Fibroblast of mammary gland (primary cell): Measurements from ENCODE around the gene FAM20A.

Experiments
- DNase-seq: peaks from one replicate; pipeline ENCODE4 v3.0.0-alpha.2; 2010; ENCODE audit warnings: low read depth
- H3K4me3 ChIP-seq: 2 replicates; pipeline ENCODE4 v1.5.1; 2011; ENCODE audit warnings: low read depth, mild to moderate bottlenecking, low read length, moderate library complexity; ENCODE audit not compliant: control insufficient read depth
- TF ChIP-seq, protein P1 (sequence below): conservative IDR thresholded peaks from 2 replicates; pipeline ENCODE4 v1.5.1; 2011; ENCODE audit warnings: low read depth, low read length, inconsistent platforms; ENCODE audit not compliant: control insufficient read depth, insufficient read depth

FAM20A gene

DNA sequence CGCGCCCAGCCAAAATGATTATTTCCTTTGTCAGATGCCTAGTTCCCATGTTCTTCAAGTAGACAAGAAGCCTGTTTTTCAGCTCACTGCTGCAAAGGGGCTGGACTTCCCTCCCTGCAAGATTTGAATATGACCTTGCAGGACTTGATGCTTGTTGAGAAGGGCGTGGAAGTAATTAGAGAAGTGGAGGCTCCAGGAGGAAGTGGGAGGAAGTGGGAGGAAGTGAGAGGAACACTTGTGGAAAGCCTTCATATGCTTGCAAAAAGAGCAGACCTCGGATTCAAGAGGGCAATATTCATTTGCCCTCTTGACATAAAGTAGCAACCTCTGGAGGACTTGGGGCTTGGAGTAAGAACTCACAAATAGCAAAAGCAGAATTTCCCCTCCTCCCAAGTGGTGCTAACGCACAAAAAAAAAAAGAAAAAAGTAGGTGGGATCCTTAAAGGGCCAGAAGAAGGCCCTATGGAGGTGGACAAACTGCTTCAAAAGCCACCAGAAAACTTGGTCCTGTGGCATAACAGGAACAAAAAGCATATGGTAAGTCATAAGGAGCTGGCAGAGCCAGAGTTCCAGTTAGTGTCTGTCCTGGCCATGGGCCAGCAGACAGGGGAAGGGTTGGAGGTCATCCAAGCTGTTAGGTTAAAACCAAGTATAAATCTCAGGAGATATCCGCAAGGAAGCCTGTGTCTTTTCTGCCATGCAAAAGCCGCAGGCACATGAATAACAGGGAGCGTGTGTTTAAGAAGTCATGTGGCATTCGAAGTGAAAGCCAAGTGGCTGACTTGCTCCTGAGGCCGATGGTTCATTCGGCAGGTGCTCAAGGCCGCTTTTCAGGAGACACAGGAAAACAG, 109.6 kb downstream of the FAM20A start:
- TF ChIP-seq, protein P1, sequence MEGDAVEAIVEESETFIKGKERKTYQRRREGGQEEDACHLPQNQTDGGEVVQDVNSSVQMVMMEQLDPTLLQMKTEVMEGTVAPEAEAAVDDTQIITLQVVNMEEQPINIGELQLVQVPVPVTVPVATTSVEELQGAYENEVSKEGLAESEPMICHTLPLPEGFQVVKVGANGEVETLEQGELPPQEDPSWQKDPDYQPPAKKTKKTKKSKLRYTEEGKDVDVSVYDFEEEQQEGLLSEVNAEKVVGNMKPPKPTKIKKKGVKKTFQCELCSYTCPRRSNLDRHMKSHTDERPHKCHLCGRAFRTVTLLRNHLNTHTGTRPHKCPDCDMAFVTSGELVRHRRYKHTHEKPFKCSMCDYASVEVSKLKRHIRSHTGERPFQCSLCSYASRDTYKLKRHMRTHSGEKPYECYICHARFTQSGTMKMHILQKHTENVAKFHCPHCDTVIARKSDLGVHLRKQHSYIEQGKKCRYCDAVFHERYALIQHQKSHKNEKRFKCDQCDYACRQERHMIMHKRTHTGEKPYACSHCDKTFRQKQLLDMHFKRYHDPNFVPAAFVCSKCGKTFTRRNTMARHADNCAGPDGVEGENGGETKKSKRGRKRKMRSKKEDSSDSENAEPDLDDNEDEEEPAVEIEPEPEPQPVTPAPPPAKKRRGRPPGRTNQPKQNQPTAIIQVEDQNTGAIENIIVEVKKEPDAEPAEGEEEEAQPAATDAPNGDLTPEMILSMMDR, result no peak
- H3K4me3 ChIP-seq, result no peak overlapping the region
- peak; percentile 68 for DNase-seq

DNA sequence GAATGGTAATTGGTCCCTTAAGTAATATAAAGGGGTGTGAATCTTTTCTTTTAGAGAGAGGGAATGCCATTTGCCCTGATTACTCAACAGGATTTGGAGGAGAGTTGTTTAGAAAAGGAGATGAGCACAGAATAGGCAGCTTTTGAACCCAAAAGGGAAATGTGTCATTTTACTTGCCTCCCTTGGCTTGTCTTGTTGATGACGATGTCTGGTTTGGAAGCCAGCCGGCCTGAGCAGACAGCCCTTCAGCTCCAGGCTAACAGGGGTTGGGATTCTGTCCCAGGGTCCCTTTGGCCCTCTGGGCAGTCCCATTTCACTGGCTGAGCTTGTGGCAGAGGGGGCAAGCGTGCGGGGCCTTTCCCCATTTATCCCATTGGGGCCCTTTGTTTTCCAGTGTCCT, 111.2 kb downstream of the FAM20A start:
- TF ChIP-seq, protein P1, result no peak
- peak; percentile 75 for DNase-seq
- H3K4me3 ChIP-seq, result no peak overlapping the region
